Endothelial cell of umbilical vein (primary cell): Measurements from ENCODE around the gene GCNT2. TPM values are rescaled to one million over a fixed set of nuclear protein-coding genes. Genes with fewer than 3 reads are reported as not detected.

Source experiments
- BruUV-seq: library from RNA; stranded (reverse); fragments of 400-500 nt; replicated peaks from 2 replicates; lab custom pipeline; 2021; lab: Mats Ljungman, UMichigan
- CTCF ChIA-PET: fragments of 300-600, 350-600 bp; sonication (Branson Sonifier 250); formaldehyde crosslinking; loops from one replicate; lab custom pipeline; 2021; ENCODE audit warnings: antibody characterized with exemption, inconsistent platforms; lab: Charles Lee
- POLR2A ChIA-PET: fragments of 300-600, 350-600 bp; sonication (Branson Sonifier 250); formaldehyde crosslinking; loops from one replicate; lab custom pipeline; 2021; ENCODE audit warnings: antibody characterized with exemption, inconsistent platforms; lab: Charles Lee
- DNase-seq: peaks from one replicate; pipeline ENCODE4 v3.0.0-alpha.2; 2011; ENCODE audit warnings: low read depth, low spot score
- FAIRE-seq: peaks from 2 replicates; lab custom pipeline; 2011; peaks lifted over from hg19 to GRCh38; lab: Jason Lieb, UNC
- H2AFZ ChIP-seq: 2 replicates; pipeline ENCODE4 v1.6.0; 2012; ENCODE audit warnings: low read depth, low read length, control low read depth, inconsistent platforms
- H3K27ac ChIP-seq: 2 replicates; pipeline ENCODE4 v1.5.1; 2011; ENCODE audit warnings: low read depth, mild to moderate bottlenecking, control low read depth, low read length, moderate library complexity; ENCODE audit not compliant: insufficient read depth
- H3K27me3 ChIP-seq, 2 experiments: 2 replicates each; pipeline versions ENCODE4 v1.6.0 to v1.6.1; 2011; ENCODE audit warnings: low read length in 2 of 2, mixed read lengths in 1 of 2; ENCODE audit not compliant: control insufficient read depth in 2 of 2, insufficient read depth in 2 of 2
- H3K36me3 ChIP-seq, 2 experiments: 2 replicates in 1 of 2; 3 replicates in 1 of 2; pipeline ENCODE4 v1.5.1; 2011; ENCODE audit warnings: low read length in 2 of 2, mild to moderate bottlenecking in 1 of 2, moderate library complexity in 1 of 2; ENCODE audit not compliant: control insufficient read depth in 2 of 2, insufficient read depth in 2 of 2; ENCODE audit errors: extremely low read depth in 1 of 2
- H3K4me1 ChIP-seq: 3 replicates; pipeline ENCODE4 v1.5.1; 2011; ENCODE audit warnings: mild to moderate bottlenecking, low read length; ENCODE audit not compliant: control insufficient read depth, insufficient read depth; ENCODE audit errors: extremely low read depth
- H3K4me2 ChIP-seq: 2 replicates; pipeline ENCODE4 v1.6.1; 2011; ENCODE audit warnings: low read length, control low read depth, mixed read lengths; ENCODE audit not compliant: insufficient read depth
- H3K4me3 ChIP-seq, 3 experiments: fragments of 200-600 bp in 1 of 3; sonication (generic), shearing (Covaris generic) in 1 of 3; replicated peaks in 1 of 3; 2 replicates each; pipeline ENCODE4 v1.5.1; 2011 to 2016; ENCODE audit warnings: control low read depth in 3 of 3, low read length in 3 of 3, mild to moderate bottlenecking in 2 of 3, inconsistent platforms in 1 of 3, low read depth in 1 of 3, moderate library complexity in 1 of 3; ENCODE audit not compliant: insufficient read depth in 1 of 3
- H3K79me2 ChIP-seq: 2 replicates; pipeline ENCODE4 v1.6.0; 2012; ENCODE audit warnings: low read length, inconsistent platforms; ENCODE audit not compliant: control insufficient read depth, insufficient read depth
- H3K9ac ChIP-seq: replicated peaks from 2 replicates; pipeline ENCODE3; 2011; ENCODE audit warnings: low read length, control low read depth; ENCODE audit not compliant: insufficient read depth; ENCODE audit errors: extremely low read depth
- H3K9me1 ChIP-seq: replicated peaks from 3 replicates; pipeline ENCODE4 v1.6.0; 2011; ENCODE audit warnings: mild to moderate bottlenecking, low read length; ENCODE audit not compliant: control insufficient read depth, insufficient read depth; ENCODE audit errors: extremely low read depth
- H3K9me3 ChIP-seq: replicated peaks from 2 replicates; pipeline ENCODE4 v1.5.1; 2012; ENCODE audit warnings: low read length, inconsistent platforms; ENCODE audit not compliant: control insufficient read depth, insufficient read depth
- H4K20me1 ChIP-seq: replicated peaks from 2 replicates; pipeline ENCODE3; 2011; ENCODE audit warnings: mild to moderate bottlenecking, low read length; ENCODE audit not compliant: control insufficient read depth, insufficient read depth; ENCODE audit errors: extremely low read depth
- CTCF ChIP-seq, 2 donors: IDR thresholded peaks; 1 replicate in 1 of 2; 2 replicates in 1 of 2; pipeline ENCODE4 v1.5.1; 2011; ENCODE audit warnings: low read length in 2 of 2, mild to moderate bottlenecking in 2 of 2, moderate library complexity in 2 of 2, control low read depth in 1 of 2, inconsistent platforms in 1 of 2, low read depth in 1 of 2; ENCODE audit not compliant: insufficient read depth in 1 of 2; ENCODE audit errors: extremely low read depth in 1 of 2
- EZH2 ChIP-seq: IDR thresholded peaks from 2 replicates; pipeline ENCODE4 v1.6.1; 2012; ENCODE audit warnings: borderline replicate concordance, low read depth, mild to moderate bottlenecking, moderate library complexity, low read length, inconsistent platforms; ENCODE audit not compliant: severe bottlenecking
- FOS ChIP-seq: IDR thresholded peaks from 2 replicates; pipeline ENCODE4 v1.6.1; 2011; ENCODE audit warnings: mild to moderate bottlenecking, low read length, moderate library complexity, borderline replicate concordance; ENCODE audit not compliant: insufficient read depth
- JUN ChIP-seq: IDR thresholded peaks from 2 replicates; pipeline ENCODE4 v1.6.1; 2011; ENCODE audit warnings: borderline replicate concordance, low read depth; ENCODE audit not compliant: insufficient read length, insufficient read depth
- MAX ChIP-seq: IDR thresholded peaks from 2 replicates; pipeline ENCODE4 v1.6.1; 2011; ENCODE audit not compliant: insufficient read depth, insufficient read length
- POLR2A ChIP-seq: IDR thresholded peaks from 2 replicates; pipeline ENCODE4 v1.6.1; 2012; ENCODE audit warnings: low read depth, mild to moderate bottlenecking, control low read depth, low read length
- POLR2AphosphoS5 ChIP-seq: IDR thresholded peaks from 2 replicates; pipeline ENCODE4 v1.6.1; 2012; ENCODE audit warnings: low read depth, mild to moderate bottlenecking, control low read depth, low read length, moderate library complexity; ENCODE audit not compliant: insufficient read depth
- dilution Hi-C: fragments of 300-500 bp; cut with MboI; formaldehyde crosslinking; loops from one replicate; pipeline ENCODE4 v1.15.0; 2019; ENCODE audit warnings: low sequenced_read_pairs; ENCODE audit not compliant: extremely low pct_ligation_motif_present
- intact Hi-C: fragments of 100-400 bp; cut with micrococcal nuclease; formaldehyde crosslinking; loops from one replicate; pipeline ENCODE4 v1.10.0; 2022
- polyA plus RNA-seq, 4 experiments: library from polyadenylated mRNA; depleted of rRNA in 3 of 4; stranded (reverse) in 3 of 4; unstranded in 1 of 4; fragments of >200 nt; gene quantifications; 2 replicates each; pipeline versions ENCODE4 v1.2.1 to v1.2.3, GENCODE V29; 2011 to 2012; ENCODE audit warnings: missing spikeins in 1 of 4
- total RNA-seq: library from RNA; stranded (reverse); gene quantifications from 2 replicates; pipeline ENCODE4 v1.2.3, GENCODE V29; 2021

The GCNT2 gene
- total and polyA plus RNA-seq, 2 donors (not counting 3 experiments of a cell fraction or from before 2014, with no cell fraction given) = 3.8 to 10.9 TPM

DNA sequence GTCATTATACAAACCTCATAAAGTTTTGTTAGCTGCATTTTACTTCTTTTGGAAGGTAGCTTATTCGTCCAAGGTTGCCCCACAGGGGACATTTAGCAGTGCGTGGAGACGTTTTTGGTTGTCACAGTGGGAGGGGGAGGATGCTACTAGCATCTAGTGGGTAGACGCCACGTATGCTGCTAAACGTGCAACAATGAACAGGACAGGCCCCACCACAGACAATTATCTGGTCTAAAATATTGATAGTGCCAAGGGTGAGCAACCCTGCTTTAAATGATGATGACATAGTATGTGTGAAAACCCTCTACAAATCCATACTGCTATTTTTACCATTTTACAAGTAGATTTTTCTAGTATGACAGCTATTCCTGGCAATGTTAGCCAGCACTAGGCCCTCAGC, 13.9 kb upstream of the GCNT2 start:
- CTCF ChIA-PET = interaction anchor here (1.3 to 2.2 kb wide), 2 partner anchors 11 to 48 kb away, joined by 3 to 6 read pairs; no protein-coding TSS in a partner anchor
- Histone ChIP-seq H3K4me2 (no peak overlapping the region), H3K4me1 (no peaks in the 10 kb centered on the region), H3K27ac (no peak overlapping the region), H4K20me1 (no peaks in the 10 kb centered on the region), H3K9me3 (no peaks in the 10 kb centered on the region), H3K9ac (no peak overlapping the region), H3K79me2 (no peaks in the 10 kb centered on the region), H2AFZ (no peak overlapping the region), H3K27me3 (peaks cover 2 to 6% of the 10 kb centered on the region in 2 experiments), H3K36me3 (no peaks in the 10 kb centered on the region), H3K4me3 (no peak overlapping the region), H3K9me1 (no peaks in the 10 kb centered on the region)
- intact Hi-C loops (no loop called here), dilution Hi-C loops (no loop called here)
- TF ChIP-seq MAX = no peak
- TF ChIP-seq CTCF (IDR thresholded peaks at IDR 0.05; ENCODE audit: extremely low read depth in 1 of 2, insufficient read depth in 1 of 2, low read depth in 1 of 2, low read length in 2 of 2) = no peak
- no peak for TF ChIP-seq EZH2
- no peak for TF ChIP-seq FOS
- TF ChIP-seq JUN = no peak
- TF ChIP-seq POLR2AphosphoS5 = no peak
- TF ChIP-seq POLR2A = no peak
- FAIRE-seq (no peak), DNase-seq (no peak)
- no TSS peak for BruUV-seq
- POLR2A ChIA-PET = no interaction called here
